ENCODE results near the gene ADGRB3. TPM values are rescaled to one million over a fixed set of nuclear protein-coding genes. Genes with fewer than 3 reads are reported as not detected.

ADGRB3 gene
- total RNA-seq, 1 donor from 2014 or later: 1.5 TPM

- Mint-ChIP-seq H3K9me3 (no peaks in the 10 kb centered on the region), H3K27ac (no peak overlapping the region), H3K4me3 (no peak overlapping the region), H3K36me3 (no peaks in the 10 kb centered on the region), H3K4me1 (peaks cover 11% of the 10 kb centered on the region), H3K27me3 (ENCODE audit: insufficient read depth, low read depth) (no peaks in the 10 kb centered on the region)
- no peak overlapping the region for H3K27ac ChIP-seq
- no peak overlapping the region for H3K4me3 ChIP-seq
- H3K27me3 ChIP-seq: no peaks in the 10 kb centered on the region
- H3F3A ChIP-seq (ENCODE audit: low read depth): no peaks in the 10 kb centered on the region
- H2AFZ ChIP-seq (replicated peaks): no peak overlapping the region
- no peak overlapping the region for H3K9ac ChIP-seq
- H3K36me3 ChIP-seq: no peaks in the 10 kb centered on the region
- H3K9me3 ChIP-seq (ENCODE audit: low read depth): no peaks in the 10 kb centered on the region
- TF ChIP-seq CTCF (IDR thresholded peaks at IDR 0.05) (no peak), EZH2phosphoT487 (IDR thresholded peaks at IDR 0.05) (no peak), EZH2 (IDR thresholded peaks at IDR 0.05) (no peak)
- H3K4me2 ChIP-seq: no peak overlapping the region
- no peaks in the 10 kb centered on the region for H4K20me1 ChIP-seq (ENCODE audit: low read depth)
- H3K79me2 ChIP-seq (ENCODE audit: low read depth): no peaks in the 10 kb centered on the region
- H3K4me1 ChIP-seq: peaks cover 16% of the 10 kb centered on the region
- DNase-seq (ENCODE audit: low spot score): no peak
These were observed 19.9 kb downstream of the ADGRB3 start for GRCh38 chr6:68655028-68655427.

- Histone ChIP-seq H4K20me1 (ENCODE audit: low read depth) (no peaks in the 10 kb centered on the region), H3K9ac (no peak overlapping the region), H3K36me3 (no peaks in the 10 kb centered on the region), H3K79me2 (ENCODE audit: low read depth) (no peaks in the 10 kb centered on the region), H3K4me1 (peaks cover 15% of the 10 kb centered on the region), H3K9me3 (ENCODE audit: low read depth) (no peaks in the 10 kb centered on the region), H3K4me3 (no peak overlapping the region), H2AFZ (replicated peaks) (no peak overlapping the region), H3K27ac (no peak overlapping the region), H3K4me2 (no peak overlapping the region), H3F3A (ENCODE audit: low read depth) (no peaks in the 10 kb centered on the region), H3K27me3 (no peaks in the 10 kb centered on the region)
- Mint-ChIP-seq H3K4me1 (peaks cover 4% of the 10 kb centered on the region), H3K27ac (no peak overlapping the region), H3K27me3 (ENCODE audit: insufficient read depth, low read depth) (no peaks in the 10 kb centered on the region), H3K4me3 (no peak overlapping the region), H3K9me3 (no peaks in the 10 kb centered on the region), H3K36me3 (no peaks in the 10 kb centered on the region)
- no peak for DNase-seq (ENCODE audit: low spot score)
- no peak for TF ChIP-seq EZH2 (IDR thresholded peaks at IDR 0.05)
- no peak for TF ChIP-seq CTCF (IDR thresholded peaks at IDR 0.05)
These were observed 22.5 kb downstream of the ADGRB3 start for GRCh38 chr6:68657374-68658139.

GRCh38 chr6:68658338-68658737 is 23.3 kb downstream of the ADGRB3 start:
- no peaks in the 10 kb centered on the region for H3K36me3 Mint-ChIP-seq
- H3K4me1 Mint-ChIP-seq: peaks cover 4% of the 10 kb centered on the region
- no peak overlapping the region for H3K4me2 ChIP-seq
- H3K36me3 ChIP-seq: no peaks in the 10 kb centered on the region
- no peaks in the 10 kb centered on the region for H3K27me3 ChIP-seq
- no peaks in the 10 kb centered on the region for H3K9me3 Mint-ChIP-seq
- H3K4me3 Mint-ChIP-seq: no peak overlapping the region
- no peak overlapping the region for H3K4me3 ChIP-seq
- H3K4me1 ChIP-seq: peaks cover 15% of the 10 kb centered on the region
- H2AFZ ChIP-seq (replicated peaks): no peak overlapping the region
- H3K9me3 ChIP-seq (ENCODE audit: low read depth): no peaks in the 10 kb centered on the region
- TF ChIP-seq EZH2 (IDR thresholded peaks at IDR 0.05) (no peak), CTCF (IDR thresholded peaks at IDR 0.05) (no peak), EZH2phosphoT487 (IDR thresholded peaks at IDR 0.05) (no peak)
- no peak for DNase-seq (ENCODE audit: low spot score)
- no peak overlapping the region for H3K27ac ChIP-seq
- H4K20me1 ChIP-seq (ENCODE audit: low read depth): no peaks in the 10 kb centered on the region
- H3K79me2 ChIP-seq (ENCODE audit: low read depth): no peaks in the 10 kb centered on the region
- H3F3A ChIP-seq (ENCODE audit: low read depth): no peaks in the 10 kb centered on the region
- H3K27ac Mint-ChIP-seq: no peak overlapping the region
- H3K9ac ChIP-seq: no peak overlapping the region
- no peaks in the 10 kb centered on the region for H3K27me3 Mint-ChIP-seq (ENCODE audit: insufficient read depth, low read depth)

Measured in neural progenitor cell (in vitro differentiated cells).